K562 (cell line): ENCODE measurements around the gene MERTK. TPM values are rescaled to one million over a fixed set of nuclear protein-coding genes. Genes with fewer than 3 reads are reported as not detected.
A peak's percentile ranks its signal among the peaks of the same experiment; 100 is the strongest.

ENCODE experiments used
- ATF7 ChIP-seq: fragments of 450-650 bp; IDR thresholded peaks from 2 replicates; pipeline ENCODE4 v1.7.1; 2014; ENCODE audit warnings: mild to moderate bottlenecking, moderate library complexity
- ETV5 ChIP-seq: sonication (generic); formaldehyde crosslinking; IDR thresholded peaks from 2 replicates; pipeline ENCODE4 v1.4.0; 2020; ENCODE audit warnings: low read depth, mild to moderate bottlenecking, missing genetic modification reagents
- GTF2A2 ChIP-seq: IDR thresholded peaks from 2 replicates; pipeline ENCODE4 v1.6.1; 2016; ENCODE audit warnings: mild to moderate bottlenecking, missing genetic modification characterization, missing compliant biosample characterization
- HMG20B ChIP-seq: fragments of 250-450 bp; sonication (Bioruptor Pico); IDR thresholded peaks from 2 replicates; pipeline ENCODE4 v1.5.0; 2021; ENCODE audit warnings: mild to moderate bottlenecking
- HNRNPUL1 ChIP-seq: fragments of 200-400 bp; formaldehyde crosslinking; IDR thresholded peaks from 2 replicates; pipeline ENCODE4 v1.6.1; 2017; ENCODE audit warnings: low read length
- NR4A1 ChIP-seq, 2 experiments: fragments of 250-450 bp in 1 of 2; fragments of 450-650 bp in 1 of 2; sonication (Bioruptor Pico) in 1 of 2; IDR thresholded peaks; 2 replicates each; pipeline versions ENCODE4 v1.4.0 to v1.6.1; 2016 to 2020; ENCODE audit warnings: mild to moderate bottlenecking in 2 of 2, missing compliant biosample characterization in 1 of 2, missing genetic modification characterization in 1 of 2, moderate library complexity in 1 of 2
- PHF8 ChIP-seq: fragments of 200-600 bp; sonication (generic); IDR thresholded peaks from 2 replicates; pipeline ENCODE4 v1.6.1; 2012; ENCODE audit warnings: mixed run types, mild to moderate bottlenecking, inconsistent platforms, low read length, moderate library complexity, borderline replicate concordance
- POLR2B ChIP-seq: fragments of 450-650 bp; IDR thresholded peaks from 2 replicates; pipeline ENCODE4 v1.6.1; 2018; ENCODE audit warnings: low read depth; ENCODE audit not compliant: partially characterized antibody
- RB1 ChIP-seq: fragments of 450-650 bp; IDR thresholded peaks from 2 replicates; pipeline ENCODE4 v1.6.1; 2017; ENCODE audit warnings: low read depth, mild to moderate bottlenecking
- RCOR1 ChIP-seq, 2 experiments: IDR thresholded peaks; 2 replicates each; pipeline ENCODE4 v1.6.1; 2012; ENCODE audit warnings: low read depth in 2 of 2, low read length in 2 of 2, borderline replicate concordance in 1 of 2, improper control_type of control experiment in 1 of 2
- SIN3B ChIP-seq: fragments of 450-650 bp; IDR thresholded peaks from 2 replicates; pipeline ENCODE4 v1.6.1; 2017; ENCODE audit warnings: low read depth, mild to moderate bottlenecking, moderate library complexity
- polyA plus RNA-seq, 8 experiments: library from polyadenylated mRNA; depleted of rRNA in 4 of 8; stranded (reverse) in 5 of 8; unstranded in 3 of 8; fragments of >200 nt; fragmentation: Nextera tagmentation in 2 of 8; fragmentation: Illumina TruSeq in 1 of 8; extraction: Ambion mirVana in 2 of 8; extraction: Trizol in 1 of 8; gene quantifications; 2 replicates each; pipeline versions ENCODE4 v1.2.1 to v1.2.3, GENCODE V29; 2011 to 2014; ENCODE audit warnings: inconsistent platforms in 1 of 8, missing spikeins in 1 of 8
- total RNA-seq, 7 experiments: library from RNA; depleted of rRNA in 6 of 7; stranded (reverse); fragments of >200 nt in 6 of 7; fragmentation: Illumina TruSeq in 2 of 7; extraction: Trizol in 2 of 7; gene quantifications; 2 replicates each; pipeline versions ENCODE4 v1.2.1 to v1.2.3, GENCODE V29; 2011 to 2021; ENCODE audit warnings: low replicate concordance in 1 of 7
- TF ChIP-seq, protein P1 (sequence below): conservative IDR thresholded peaks from 2 replicates; pipeline ENCODE4 v1.6.1; 2011; ENCODE audit warnings: low read depth, mild to moderate bottlenecking, low read length; ENCODE audit not compliant: control insufficient read depth
- TF ChIP-seq, protein P2 (sequence below): sonication (generic); formaldehyde crosslinking; IDR thresholded peaks from 2 replicates; pipeline ENCODE4 v1.8.1; 2023; ENCODE audit warnings: mild to moderate bottlenecking, missing genetic modification reagents
- TF ChIP-seq, protein P3 (sequence below): sonication (generic); formaldehyde crosslinking; IDR thresholded peaks from 2 replicates; pipeline ENCODE4 v1.8.1; 2023; ENCODE audit warnings: mild to moderate bottlenecking, missing genetic modification reagents
- TF ChIP-seq, protein P4 (sequence below), 2 experiments: fragments of 450-650 bp in 1 of 2; sonication (generic) in 1 of 2; formaldehyde crosslinking; conservative IDR thresholded peaks; 2 replicates each; pipeline versions ENCODE4 v1.4.0 to v1.8.1; 2020 to 2022; ENCODE audit warnings: mild to moderate bottlenecking in 1 of 2, missing genetic modification reagents in 1 of 2
- TF ChIP-seq, protein P5 (sequence below): fragments of 450-650 bp; formaldehyde crosslinking; IDR thresholded peaks from 2 replicates; pipeline ENCODE4 v1.4.0; 2022; ENCODE audit warnings: missing genetic modification characterization
- TF ChIP-seq, protein P6 (sequence below): sonication (generic); formaldehyde crosslinking; IDR thresholded peaks from 2 replicates; pipeline ENCODE4 v1.9.0; 2022; ENCODE audit warnings: mild to moderate bottlenecking, missing genetic modification reagents

The MERTK gene
- total and polyA plus RNA-seq, 9 of the 15 experiments (the other 6 are each of a cell fraction or from before 2014, with no cell fraction given) = 0.23 to 1.6 (median 0.74) TPM

DNA sequence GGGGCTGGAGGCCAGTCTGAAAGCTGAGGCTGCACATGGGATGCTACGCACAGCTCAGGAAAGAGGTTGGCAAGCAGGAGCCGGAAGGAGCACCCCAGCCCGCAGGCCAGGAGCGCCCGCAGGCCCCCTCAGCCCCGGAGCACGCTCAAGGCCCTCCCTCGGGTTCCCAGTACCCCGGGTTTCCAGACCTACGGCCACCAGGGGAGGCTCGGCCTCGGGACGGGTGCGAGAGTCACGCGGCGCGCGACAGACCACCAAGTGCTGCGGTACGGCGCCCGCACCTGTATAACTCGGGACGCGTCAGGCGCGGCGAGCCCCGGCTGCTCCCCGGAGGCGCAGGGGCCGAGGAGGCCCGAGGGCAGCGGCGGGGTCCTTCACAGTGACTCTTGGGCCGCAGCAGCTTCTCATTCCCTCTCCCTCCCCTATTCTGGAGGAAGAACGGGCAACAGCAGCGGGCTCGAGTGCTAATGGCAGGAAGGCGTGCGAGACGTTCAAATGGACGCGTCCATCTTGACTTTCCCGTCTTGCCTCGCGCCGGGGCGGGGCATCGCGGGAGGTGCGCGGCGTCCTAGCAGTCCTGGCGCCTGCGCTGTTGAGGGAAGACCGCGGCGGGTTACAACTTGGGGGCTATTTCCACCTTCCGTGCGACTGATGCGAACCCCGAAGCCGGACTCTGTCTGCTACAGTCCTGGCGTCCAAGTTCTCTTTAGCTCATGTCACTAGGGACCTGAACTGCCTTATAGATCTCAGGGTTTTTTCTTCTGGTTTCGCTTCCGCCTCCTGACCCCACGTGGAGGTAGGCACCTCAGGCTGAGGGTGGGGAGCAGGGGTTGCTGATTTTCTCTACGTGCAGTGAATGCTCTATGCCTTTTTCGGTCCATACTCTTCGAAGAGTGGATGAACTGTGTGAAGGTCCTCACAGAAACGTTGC lies 14.5 kb upstream of the MERTK start, which contains the start of gene ANAPC1 (continued):
- no peak for TF ChIP-seq GTF2A2
- TF ChIP-seq HNRNPUL1 = no peak
- TF ChIP-seq POLR2B = peak; percentile 87
- TF ChIP-seq, protein P1, sequence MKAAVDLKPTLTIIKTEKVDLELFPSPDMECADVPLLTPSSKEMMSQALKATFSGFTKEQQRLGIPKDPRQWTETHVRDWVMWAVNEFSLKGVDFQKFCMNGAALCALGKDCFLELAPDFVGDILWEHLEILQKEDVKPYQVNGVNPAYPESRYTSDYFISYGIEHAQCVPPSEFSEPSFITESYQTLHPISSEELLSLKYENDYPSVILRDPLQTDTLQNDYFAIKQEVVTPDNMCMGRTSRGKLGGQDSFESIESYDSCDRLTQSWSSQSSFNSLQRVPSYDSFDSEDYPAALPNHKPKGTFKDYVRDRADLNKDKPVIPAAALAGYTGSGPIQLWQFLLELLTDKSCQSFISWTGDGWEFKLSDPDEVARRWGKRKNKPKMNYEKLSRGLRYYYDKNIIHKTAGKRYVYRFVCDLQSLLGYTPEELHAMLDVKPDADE = no peak
- TF ChIP-seq, protein P2, sequence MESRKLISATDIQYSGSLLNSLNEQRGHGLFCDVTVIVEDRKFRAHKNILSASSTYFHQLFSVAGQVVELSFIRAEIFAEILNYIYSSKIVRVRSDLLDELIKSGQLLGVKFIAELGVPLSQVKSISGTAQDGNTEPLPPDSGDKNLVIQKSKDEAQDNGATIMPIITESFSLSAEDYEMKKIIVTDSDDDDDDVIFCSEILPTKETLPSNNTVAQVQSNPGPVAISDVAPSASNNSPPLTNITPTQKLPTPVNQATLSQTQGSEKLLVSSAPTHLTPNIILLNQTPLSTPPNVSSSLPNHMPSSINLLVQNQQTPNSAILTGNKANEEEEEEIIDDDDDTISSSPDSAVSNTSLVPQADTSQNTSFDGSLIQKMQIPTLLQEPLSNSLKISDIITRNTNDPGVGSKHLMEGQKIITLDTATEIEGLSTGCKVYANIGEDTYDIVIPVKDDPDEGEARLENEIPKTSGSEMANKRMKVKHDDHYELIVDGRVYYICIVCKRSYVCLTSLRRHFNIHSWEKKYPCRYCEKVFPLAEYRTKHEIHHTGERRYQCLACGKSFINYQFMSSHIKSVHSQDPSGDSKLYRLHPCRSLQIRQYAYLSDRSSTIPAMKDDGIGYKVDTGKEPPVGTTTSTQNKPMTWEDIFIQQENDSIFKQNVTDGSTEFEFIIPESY (CRISPR knock-in tag) = peak; percentile 60
- TF ChIP-seq, protein P3, sequence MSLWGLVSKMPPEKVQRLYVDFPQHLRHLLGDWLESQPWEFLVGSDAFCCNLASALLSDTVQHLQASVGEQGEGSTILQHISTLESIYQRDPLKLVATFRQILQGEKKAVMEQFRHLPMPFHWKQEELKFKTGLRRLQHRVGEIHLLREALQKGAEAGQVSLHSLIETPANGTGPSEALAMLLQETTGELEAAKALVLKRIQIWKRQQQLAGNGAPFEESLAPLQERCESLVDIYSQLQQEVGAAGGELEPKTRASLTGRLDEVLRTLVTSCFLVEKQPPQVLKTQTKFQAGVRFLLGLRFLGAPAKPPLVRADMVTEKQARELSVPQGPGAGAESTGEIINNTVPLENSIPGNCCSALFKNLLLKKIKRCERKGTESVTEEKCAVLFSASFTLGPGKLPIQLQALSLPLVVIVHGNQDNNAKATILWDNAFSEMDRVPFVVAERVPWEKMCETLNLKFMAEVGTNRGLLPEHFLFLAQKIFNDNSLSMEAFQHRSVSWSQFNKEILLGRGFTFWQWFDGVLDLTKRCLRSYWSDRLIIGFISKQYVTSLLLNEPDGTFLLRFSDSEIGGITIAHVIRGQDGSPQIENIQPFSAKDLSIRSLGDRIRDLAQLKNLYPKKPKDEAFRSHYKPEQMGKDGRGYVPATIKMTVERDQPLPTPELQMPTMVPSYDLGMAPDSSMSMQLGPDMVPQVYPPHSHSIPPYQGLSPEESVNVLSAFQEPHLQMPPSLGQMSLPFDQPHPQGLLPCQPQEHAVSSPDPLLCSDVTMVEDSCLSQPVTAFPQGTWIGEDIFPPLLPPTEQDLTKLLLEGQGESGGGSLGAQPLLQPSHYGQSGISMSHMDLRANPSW = no peak
- TF ChIP-seq RCOR1 (IDR thresholded peaks at IDR 0.05; ENCODE audit: borderline replicate concordance in 1 of 2, low read depth in 2 of 2, low read length in 2 of 2) = 0 out of 4 replicates have a peak, but pooled peaks of 1 of the 2 experiments have one; percentile 8
- peak; percentile 62 for TF ChIP-seq ETV5 (CRISPR knock-in tag)
- no peak for TF ChIP-seq NR4A1 (CRISPR knock-in tag; IDR thresholded peaks at IDR 0.05)
- no peak for TF ChIP-seq NR4A1 (tag; IDR thresholded peaks at IDR 0.05)
- TF ChIP-seq, protein P4, sequence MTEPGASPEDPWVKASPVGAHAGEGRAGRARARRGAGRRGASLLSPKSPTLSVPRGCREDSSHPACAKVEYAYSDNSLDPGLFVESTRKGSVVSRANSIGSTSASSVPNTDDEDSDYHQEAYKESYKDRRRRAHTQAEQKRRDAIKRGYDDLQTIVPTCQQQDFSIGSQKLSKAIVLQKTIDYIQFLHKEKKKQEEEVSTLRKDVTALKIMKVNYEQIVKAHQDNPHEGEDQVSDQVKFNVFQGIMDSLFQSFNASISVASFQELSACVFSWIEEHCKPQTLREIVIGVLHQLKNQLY (CRISPR knock-in tag; conservative IDR thresholded peaks at IDR 0.05) = 0 out of 4 replicates have a peak, but pooled peaks of 1 of the 2 experiments have one; percentile 23
- TF ChIP-seq, protein P5, sequence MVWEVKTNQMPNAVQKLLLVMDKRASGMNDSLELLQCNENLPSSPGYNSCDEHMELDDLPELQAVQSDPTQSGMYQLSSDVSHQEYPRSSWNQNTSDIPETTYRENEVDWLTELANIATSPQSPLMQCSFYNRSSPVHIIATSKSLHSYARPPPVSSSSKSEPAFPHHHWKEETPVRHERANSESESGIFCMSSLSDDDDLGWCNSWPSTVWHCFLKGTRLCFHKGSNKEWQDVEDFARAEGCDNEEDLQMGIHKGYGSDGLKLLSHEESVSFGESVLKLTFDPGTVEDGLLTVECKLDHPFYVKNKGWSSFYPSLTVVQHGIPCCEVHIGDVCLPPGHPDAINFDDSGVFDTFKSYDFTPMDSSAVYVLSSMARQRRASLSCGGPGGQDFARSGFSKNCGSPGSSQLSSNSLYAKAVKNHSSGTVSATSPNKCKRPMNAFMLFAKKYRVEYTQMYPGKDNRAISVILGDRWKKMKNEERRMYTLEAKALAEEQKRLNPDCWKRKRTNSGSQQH (CRISPR knock-in tag) = 0 out of 2 replicates have a peak, but pooled peaks have one; percentile 33
- TF ChIP-seq, protein P6, sequence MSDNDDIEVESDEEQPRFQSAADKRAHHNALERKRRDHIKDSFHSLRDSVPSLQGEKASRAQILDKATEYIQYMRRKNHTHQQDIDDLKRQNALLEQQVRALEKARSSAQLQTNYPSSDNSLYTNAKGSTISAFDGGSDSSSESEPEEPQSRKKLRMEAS (CRISPR knock-in tag) = peak; percentile 82
- peak; percentile 65; the same call in 1 of the 2 replicates for TF ChIP-seq ATF7
- peak; percentile 90 for TF ChIP-seq SIN3B
- peak; percentile 90; the same call in 1 of the 2 replicates for TF ChIP-seq PHF8
- no peak for TF ChIP-seq HMG20B (CRISPR knock-in tag)
- TF ChIP-seq RB1 = 0 out of 2 replicates have a peak, but pooled peaks have one; percentile 36
